ENCODE measurements around the gene CDH23.

DNA sequence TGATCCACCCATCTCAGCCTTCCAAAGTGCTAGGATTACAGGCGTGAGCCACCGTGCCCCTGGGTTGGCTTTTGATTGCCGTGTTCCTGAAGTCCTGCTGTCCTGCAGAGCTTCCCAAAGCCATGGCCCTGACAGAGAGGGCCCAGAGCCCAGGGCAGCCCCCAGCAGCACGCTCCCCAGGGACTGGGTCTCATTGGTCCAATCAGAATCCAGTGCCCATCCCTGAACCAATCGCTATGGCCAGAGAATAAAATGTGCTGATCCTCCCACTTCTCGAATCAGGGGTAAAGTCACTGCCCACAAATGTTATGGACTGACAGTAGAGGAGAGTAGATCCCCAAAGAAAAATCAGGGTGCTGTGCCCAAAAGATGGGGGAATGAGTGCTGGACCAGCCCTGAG lies 327.8 kb downstream of the CDH23 start:
- TF ChIP-seq, protein P1, sequence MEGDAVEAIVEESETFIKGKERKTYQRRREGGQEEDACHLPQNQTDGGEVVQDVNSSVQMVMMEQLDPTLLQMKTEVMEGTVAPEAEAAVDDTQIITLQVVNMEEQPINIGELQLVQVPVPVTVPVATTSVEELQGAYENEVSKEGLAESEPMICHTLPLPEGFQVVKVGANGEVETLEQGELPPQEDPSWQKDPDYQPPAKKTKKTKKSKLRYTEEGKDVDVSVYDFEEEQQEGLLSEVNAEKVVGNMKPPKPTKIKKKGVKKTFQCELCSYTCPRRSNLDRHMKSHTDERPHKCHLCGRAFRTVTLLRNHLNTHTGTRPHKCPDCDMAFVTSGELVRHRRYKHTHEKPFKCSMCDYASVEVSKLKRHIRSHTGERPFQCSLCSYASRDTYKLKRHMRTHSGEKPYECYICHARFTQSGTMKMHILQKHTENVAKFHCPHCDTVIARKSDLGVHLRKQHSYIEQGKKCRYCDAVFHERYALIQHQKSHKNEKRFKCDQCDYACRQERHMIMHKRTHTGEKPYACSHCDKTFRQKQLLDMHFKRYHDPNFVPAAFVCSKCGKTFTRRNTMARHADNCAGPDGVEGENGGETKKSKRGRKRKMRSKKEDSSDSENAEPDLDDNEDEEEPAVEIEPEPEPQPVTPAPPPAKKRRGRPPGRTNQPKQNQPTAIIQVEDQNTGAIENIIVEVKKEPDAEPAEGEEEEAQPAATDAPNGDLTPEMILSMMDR (IDR thresholded peaks at IDR 0.05): no peak
- no peak for TF ChIP-seq POLR2A (IDR thresholded peaks at IDR 0.05)

Measured in vagina (tissue), 2 donors.